Panc1 (cell line): ENCODE measurements around the gene FOXO4. TPM values are rescaled to one million over a fixed set of nuclear protein-coding genes. Genes with fewer than 3 reads are reported as not detected.

ENCODE experiments used
- ATAC-seq: fragments of 200-7000 bp; cut with Tn5 transposase; 2 replicates; pipeline ENCODE4 v1.9.1; 2020; ENCODE audit warnings: mild to moderate bottlenecking, moderate library complexity
- BruUV-seq: library from RNA; stranded (reverse); fragments of 400-500 nt; replicated peaks from 2 replicates; lab custom pipeline; 2021; lab: Mats Ljungman, UMichigan
- CTCF ChIA-PET: fragments of 300-600 bp; sonication (Branson Sonifier 250); formaldehyde crosslinking; loops from one replicate; lab custom pipeline; 2022; ENCODE audit warnings: antibody characterized with exemption; lab: Charles Lee
- POLR2A ChIA-PET: fragments of 300-600 bp; sonication (Branson Sonifier 250); formaldehyde crosslinking; loops from one replicate; lab custom pipeline; 2022; ENCODE audit warnings: antibody characterized with exemption; lab: Charles Lee
- DNase-seq: peaks from one replicate; pipeline ENCODE4 v3.0.0-alpha.2; 2010; ENCODE audit warnings: low read depth, low spot score
- H3K27ac ChIP-seq: 2 replicates; pipeline ENCODE4 v1.5.1; 2011; ENCODE audit warnings: mild to moderate bottlenecking, low read length, inconsistent platforms
- H3K27me3 ChIP-seq: fragments of 200-500 bp; sonication (Bioruptor generic); 2 replicates; pipeline ENCODE4 v1.6.0; 2014; ENCODE audit warnings: low read length, inconsistent platforms; ENCODE audit not compliant: control insufficient read depth, insufficient read depth
- H3K36me3 ChIP-seq: fragments of 200-500 bp; sonication (Bioruptor generic); 2 replicates; pipeline ENCODE4 v1.5.1; 2014; ENCODE audit warnings: inconsistent platforms, mild to moderate bottlenecking, low read length, moderate library complexity; ENCODE audit not compliant: control insufficient read depth, insufficient read depth
- H3K4me1 ChIP-seq: 2 replicates; pipeline ENCODE4 v1.5.1; 2011; ENCODE audit warnings: inconsistent platforms, mild to moderate bottlenecking, low read length, moderate library complexity; ENCODE audit not compliant: control insufficient read depth, insufficient read depth
- H3K4me3 ChIP-seq, 2 experiments: 2 replicates each; pipeline ENCODE4 v1.5.1; 2011 to 2012; ENCODE audit warnings: low read depth in 2 of 2, low read length in 2 of 2, mild to moderate bottlenecking in 2 of 2, inconsistent platforms in 1 of 2, moderate library complexity in 1 of 2
- H3K9me3 ChIP-seq: fragments of 200-500 bp; sonication (Bioruptor generic); 2 replicates; pipeline ENCODE4 v1.5.1; 2014; ENCODE audit warnings: low read depth, mild to moderate bottlenecking, inconsistent platforms, low read length, moderate library complexity; ENCODE audit not compliant: control insufficient read depth, insufficient read depth
- POLR2AphosphoS5 ChIP-seq: IDR thresholded peaks from 2 replicates; pipeline ENCODE4 v1.6.1; 2012; ENCODE audit warnings: mild to moderate bottlenecking, low read depth, low read length, moderate library complexity
- SIN3A ChIP-seq: IDR thresholded peaks from 2 replicates; pipeline ENCODE4 v1.6.1; 2012; ENCODE audit warnings: low read depth, mild to moderate bottlenecking, low read length, moderate library complexity, borderline replicate concordance; ENCODE audit not compliant: insufficient read depth
- TCF7L2 ChIP-seq: IDR thresholded peaks from 2 replicates; pipeline ENCODE4 v1.6.1; 2011; ENCODE audit warnings: mild to moderate bottlenecking, low read depth, low read length, inconsistent platforms
- in situ Hi-C: cut with HindIII; loops from 2 replicates; pipeline ENCODE4 v1.10.0; 2016; ENCODE audit warnings: low sequenced_read_pairs, low pct_unique_long_range_greater_than_20kb
- intact Hi-C: fragments of 100-400 bp; cut with micrococcal nuclease; formaldehyde crosslinking; loops from one replicate; pipeline ENCODE4 v1.10.0; 2022; ENCODE audit not compliant: unreplicated experiment
- total RNA-seq: library from RNA; stranded (reverse); gene quantifications from one replicate; pipeline ENCODE4 v1.2.1, GENCODE V29; 2021; ENCODE audit not compliant: unreplicated experiment
- TF ChIP-seq, protein P1 (sequence below), 2 experiments: IDR thresholded peaks; 2 replicates each; pipeline ENCODE4 v1.6.1; 2011 to 2012; ENCODE audit warnings: low read depth in 2 of 2, control low read depth in 1 of 2, low read length in 1 of 2, mild to moderate bottlenecking in 1 of 2, moderate library complexity in 1 of 2; ENCODE audit not compliant: insufficient read depth in 1 of 2
- TF ChIP-seq, protein P2 (sequence below): fragments of 450-650 bp; IDR thresholded peaks from 2 replicates; pipeline ENCODE4 v1.5.1; 2017; ENCODE audit warnings: mild to moderate bottlenecking

FOXO4 gene
- total RNA-seq, 1 experiment from 2014 or later: 2.9 TPM

DNA sequence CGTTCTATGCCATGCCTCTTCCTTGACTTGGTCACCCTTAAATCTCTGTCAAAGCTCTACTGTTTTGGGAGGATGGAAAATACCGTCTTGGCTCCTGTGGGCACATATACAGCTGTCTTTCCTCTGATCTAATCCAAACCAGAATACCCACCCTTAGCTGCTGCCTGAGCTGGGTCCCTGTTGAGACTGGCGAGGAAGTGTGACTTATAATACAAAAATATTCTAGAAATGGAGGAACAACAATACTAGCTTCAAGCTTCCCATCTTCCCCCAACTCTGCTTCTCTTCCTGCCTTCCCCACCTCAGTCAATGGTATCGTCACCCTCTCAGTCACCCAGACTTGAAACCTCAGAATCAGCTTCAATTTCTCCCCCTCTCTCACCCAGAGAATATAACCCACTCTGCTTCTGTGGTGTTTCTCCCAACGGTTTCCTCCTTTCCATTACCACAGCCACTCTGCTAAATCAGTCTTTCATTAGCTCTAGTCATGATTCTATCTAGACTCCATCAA is 16.3 kb downstream of the FOXO4 start:
- no TSS peak for BruUV-seq
- CTCF ChIA-PET: interaction anchor here (0.8 kb wide), 1 partner anchor 19 kb away, joined by 14 read pairs; no protein-coding TSS in a partner anchor

DNA sequence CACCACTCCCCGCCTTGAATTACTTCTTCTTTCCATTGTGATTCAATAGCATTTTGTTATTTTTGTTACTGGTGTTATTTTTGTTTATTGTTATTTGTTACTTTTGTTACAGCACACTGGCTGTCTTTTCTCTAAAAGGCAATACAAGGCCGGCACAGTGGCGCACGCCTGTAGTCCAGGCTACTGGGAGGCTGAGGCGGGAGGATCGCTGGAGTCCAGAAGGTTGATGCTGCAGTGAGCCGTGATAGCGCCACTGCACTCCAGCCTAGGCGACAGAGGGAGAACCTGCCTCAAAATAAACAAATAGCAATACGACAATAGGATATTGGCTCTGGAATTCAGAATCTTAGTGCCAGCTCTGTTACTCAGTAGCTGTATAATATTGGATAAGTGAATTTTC is 21.7 kb downstream of the FOXO4 start:
- Histone ChIP-seq H3K4me3 (no peak overlapping the region), H3K9me3 (no peaks in the 10 kb centered on the region), H3K36me3 (no peaks in the 10 kb centered on the region), H3K27me3 (no peaks in the 10 kb centered on the region), H3K27ac (no peak overlapping the region), H3K4me1 (peaks cover 5% of the 10 kb centered on the region)
- ChIA-PET POLR2A (no interaction called here), CTCF (no interaction called here)
- in situ Hi-C loops (no loop called here), intact Hi-C loops (no loop called here)
- TF ChIP-seq POLR2AphosphoS5 (no peak), SIN3A (no peak), TCF7L2 (no peak)
- TF ChIP-seq, protein P1, sequence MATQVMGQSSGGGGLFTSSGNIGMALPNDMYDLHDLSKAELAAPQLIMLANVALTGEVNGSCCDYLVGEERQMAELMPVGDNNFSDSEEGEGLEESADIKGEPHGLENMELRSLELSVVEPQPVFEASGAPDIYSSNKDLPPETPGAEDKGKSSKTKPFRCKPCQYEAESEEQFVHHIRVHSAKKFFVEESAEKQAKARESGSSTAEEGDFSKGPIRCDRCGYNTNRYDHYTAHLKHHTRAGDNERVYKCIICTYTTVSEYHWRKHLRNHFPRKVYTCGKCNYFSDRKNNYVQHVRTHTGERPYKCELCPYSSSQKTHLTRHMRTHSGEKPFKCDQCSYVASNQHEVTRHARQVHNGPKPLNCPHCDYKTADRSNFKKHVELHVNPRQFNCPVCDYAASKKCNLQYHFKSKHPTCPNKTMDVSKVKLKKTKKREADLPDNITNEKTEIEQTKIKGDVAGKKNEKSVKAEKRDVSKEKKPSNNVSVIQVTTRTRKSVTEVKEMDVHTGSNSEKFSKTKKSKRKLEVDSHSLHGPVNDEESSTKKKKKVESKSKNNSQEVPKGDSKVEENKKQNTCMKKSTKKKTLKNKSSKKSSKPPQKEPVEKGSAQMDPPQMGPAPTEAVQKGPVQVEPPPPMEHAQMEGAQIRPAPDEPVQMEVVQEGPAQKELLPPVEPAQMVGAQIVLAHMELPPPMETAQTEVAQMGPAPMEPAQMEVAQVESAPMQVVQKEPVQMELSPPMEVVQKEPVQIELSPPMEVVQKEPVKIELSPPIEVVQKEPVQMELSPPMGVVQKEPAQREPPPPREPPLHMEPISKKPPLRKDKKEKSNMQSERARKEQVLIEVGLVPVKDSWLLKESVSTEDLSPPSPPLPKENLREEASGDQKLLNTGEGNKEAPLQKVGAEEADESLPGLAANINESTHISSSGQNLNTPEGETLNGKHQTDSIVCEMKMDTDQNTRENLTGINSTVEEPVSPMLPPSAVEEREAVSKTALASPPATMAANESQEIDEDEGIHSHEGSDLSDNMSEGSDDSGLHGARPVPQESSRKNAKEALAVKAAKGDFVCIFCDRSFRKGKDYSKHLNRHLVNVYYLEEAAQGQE (IDR thresholded peaks at IDR 0.05; ENCODE audit: insufficient read depth in 1 of 2, low read depth in 2 of 2, low read length in 1 of 2): no peak
- TF ChIP-seq, protein P2, sequence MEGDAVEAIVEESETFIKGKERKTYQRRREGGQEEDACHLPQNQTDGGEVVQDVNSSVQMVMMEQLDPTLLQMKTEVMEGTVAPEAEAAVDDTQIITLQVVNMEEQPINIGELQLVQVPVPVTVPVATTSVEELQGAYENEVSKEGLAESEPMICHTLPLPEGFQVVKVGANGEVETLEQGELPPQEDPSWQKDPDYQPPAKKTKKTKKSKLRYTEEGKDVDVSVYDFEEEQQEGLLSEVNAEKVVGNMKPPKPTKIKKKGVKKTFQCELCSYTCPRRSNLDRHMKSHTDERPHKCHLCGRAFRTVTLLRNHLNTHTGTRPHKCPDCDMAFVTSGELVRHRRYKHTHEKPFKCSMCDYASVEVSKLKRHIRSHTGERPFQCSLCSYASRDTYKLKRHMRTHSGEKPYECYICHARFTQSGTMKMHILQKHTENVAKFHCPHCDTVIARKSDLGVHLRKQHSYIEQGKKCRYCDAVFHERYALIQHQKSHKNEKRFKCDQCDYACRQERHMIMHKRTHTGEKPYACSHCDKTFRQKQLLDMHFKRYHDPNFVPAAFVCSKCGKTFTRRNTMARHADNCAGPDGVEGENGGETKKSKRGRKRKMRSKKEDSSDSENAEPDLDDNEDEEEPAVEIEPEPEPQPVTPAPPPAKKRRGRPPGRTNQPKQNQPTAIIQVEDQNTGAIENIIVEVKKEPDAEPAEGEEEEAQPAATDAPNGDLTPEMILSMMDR: no peak
- no peak for ATAC-seq
- DNase-seq: no peak
- no TSS peak for BruUV-seq

More for the DNA sequence above, 16.3 kb downstream of the FOXO4 start:
- Histone ChIP-seq H3K4me3 (no peak overlapping the region), H3K9me3 (no peaks in the 10 kb centered on the region), H3K27me3 (no peaks in the 10 kb centered on the region), H3K4me1 (no peaks in the 10 kb centered on the region), H3K27ac (no peak overlapping the region), H3K36me3 (no peaks in the 10 kb centered on the region)
- in situ Hi-C loops: no loop called here
- no peak for DNase-seq
- POLR2A ChIA-PET: no interaction called here
- no peak for ATAC-seq
- intact Hi-C loops: no loop called here
- TF ChIP-seq, protein P1 (IDR thresholded peaks at IDR 0.05; ENCODE audit: insufficient read depth in 1 of 2, low read depth in 2 of 2, low read length in 1 of 2): no peak
- no peak for TF ChIP-seq POLR2AphosphoS5
- TF ChIP-seq, protein P2: no peak
- TF ChIP-seq SIN3A: no peak
- no peak for TF ChIP-seq TCF7L2
